Endothelial cell of umbilical vein (primary cell): Measurements from ENCODE around the gene GPR25.

Experiments
- EZH2 ChIP-seq: IDR thresholded peaks from 2 replicates; pipeline ENCODE4 v1.6.1; 2012; ENCODE audit warnings: borderline replicate concordance, low read depth, mild to moderate bottlenecking, moderate library complexity, low read length, inconsistent platforms; ENCODE audit not compliant: severe bottlenecking
- POLR2A ChIP-seq: IDR thresholded peaks from 2 replicates; pipeline ENCODE4 v1.6.1; 2012; ENCODE audit warnings: low read depth, mild to moderate bottlenecking, control low read depth, low read length
- POLR2AphosphoS5 ChIP-seq: IDR thresholded peaks from 2 replicates; pipeline ENCODE4 v1.6.1; 2012; ENCODE audit warnings: low read depth, mild to moderate bottlenecking, control low read depth, low read length, moderate library complexity; ENCODE audit not compliant: insufficient read depth
- TF ChIP-seq, protein P1 (sequence below), 2 donors: IDR thresholded peaks; 1 replicate in 1 of 2; 2 replicates in 1 of 2; pipeline ENCODE4 v1.5.1; 2011; ENCODE audit warnings: low read length in 2 of 2, mild to moderate bottlenecking in 2 of 2, moderate library complexity in 2 of 2, control low read depth in 1 of 2, inconsistent platforms in 1 of 2, low read depth in 1 of 2; ENCODE audit not compliant: insufficient read depth in 1 of 2; ENCODE audit errors: extremely low read depth in 1 of 2

DNA sequence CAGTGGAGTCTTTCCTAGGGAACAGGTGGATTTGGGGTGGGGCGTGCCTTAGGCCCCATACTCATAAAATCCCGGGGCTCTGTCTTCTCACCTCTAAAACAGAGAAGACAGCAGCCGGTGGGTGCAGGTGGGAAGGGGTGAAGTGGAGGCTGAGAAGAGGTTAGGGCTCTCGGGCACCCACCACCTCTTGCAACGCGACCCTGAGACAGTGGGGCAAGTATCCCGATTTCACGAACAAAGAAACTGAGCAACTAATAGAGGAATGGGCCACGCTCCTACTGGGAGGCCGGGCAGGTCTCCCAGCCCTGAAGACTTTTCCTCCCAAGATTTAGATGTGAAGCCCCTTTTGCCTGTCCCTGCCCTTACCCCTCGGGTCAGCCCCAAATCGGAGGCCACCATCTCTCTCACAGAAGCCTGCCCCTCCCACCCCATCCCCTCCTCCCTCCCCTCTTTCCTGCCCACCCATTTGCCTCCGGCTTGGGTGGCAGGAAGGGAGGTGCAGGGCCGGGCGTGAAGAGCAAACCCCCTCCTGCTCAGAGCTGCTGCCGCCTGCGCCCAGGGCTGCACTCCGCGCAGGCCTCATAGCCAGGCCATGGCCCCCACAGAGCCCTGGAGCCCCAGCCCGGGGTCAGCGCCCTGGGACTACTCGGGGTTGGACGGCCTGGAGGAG lies at the start of gene GPR25:
- TF ChIP-seq POLR2AphosphoS5 (no peak), POLR2A (no peak), EZH2 (no peak)
- TF ChIP-seq, protein P1, sequence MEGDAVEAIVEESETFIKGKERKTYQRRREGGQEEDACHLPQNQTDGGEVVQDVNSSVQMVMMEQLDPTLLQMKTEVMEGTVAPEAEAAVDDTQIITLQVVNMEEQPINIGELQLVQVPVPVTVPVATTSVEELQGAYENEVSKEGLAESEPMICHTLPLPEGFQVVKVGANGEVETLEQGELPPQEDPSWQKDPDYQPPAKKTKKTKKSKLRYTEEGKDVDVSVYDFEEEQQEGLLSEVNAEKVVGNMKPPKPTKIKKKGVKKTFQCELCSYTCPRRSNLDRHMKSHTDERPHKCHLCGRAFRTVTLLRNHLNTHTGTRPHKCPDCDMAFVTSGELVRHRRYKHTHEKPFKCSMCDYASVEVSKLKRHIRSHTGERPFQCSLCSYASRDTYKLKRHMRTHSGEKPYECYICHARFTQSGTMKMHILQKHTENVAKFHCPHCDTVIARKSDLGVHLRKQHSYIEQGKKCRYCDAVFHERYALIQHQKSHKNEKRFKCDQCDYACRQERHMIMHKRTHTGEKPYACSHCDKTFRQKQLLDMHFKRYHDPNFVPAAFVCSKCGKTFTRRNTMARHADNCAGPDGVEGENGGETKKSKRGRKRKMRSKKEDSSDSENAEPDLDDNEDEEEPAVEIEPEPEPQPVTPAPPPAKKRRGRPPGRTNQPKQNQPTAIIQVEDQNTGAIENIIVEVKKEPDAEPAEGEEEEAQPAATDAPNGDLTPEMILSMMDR (IDR thresholded peaks at IDR 0.05; ENCODE audit: extremely low read depth in 1 of 2, insufficient read depth in 1 of 2, low read depth in 1 of 2, low read length in 2 of 2): no peak
